Neural cell (in vitro differentiated cells): Measurements from ENCODE around the gene STK10. TPM values are rescaled to one million over a fixed set of nuclear protein-coding genes. Genes with fewer than 3 reads are reported as not detected.

Source experiments
- H2AFZ ChIP-seq: fragments of 200-600, 300-800 bp; sonication (generic), shearing (Covaris generic); 2 replicates; pipeline ENCODE4 v1.6.0; 2014; ENCODE audit warnings: low read depth, mild to moderate bottlenecking, antibody characterized with exemption, low read length, moderate library complexity
- H3F3A ChIP-seq: fragments of 200-600 bp; shearing (Covaris generic); 2 replicates; pipeline ENCODE4 v1.6.1; 2016; ENCODE audit warnings: mild to moderate bottlenecking, moderate library complexity, mixed read lengths, antibody characterized with exemption, low read length; ENCODE audit not compliant: insufficient read depth, poor library complexity, severe bottlenecking
- H3K27ac ChIP-seq: fragments of 200-600, 300-800 bp; sonication (generic), shearing (Covaris generic); 2 replicates; pipeline ENCODE4 v1.5.1; 2014; ENCODE audit warnings: mild to moderate bottlenecking, low read length, moderate library complexity
- H3K27me3 ChIP-seq: fragments of 300-800, 200-600 bp; sonication (generic), shearing (Covaris generic); 2 replicates; pipeline ENCODE4 v1.6.0; 2014; ENCODE audit warnings: mild to moderate bottlenecking, low read depth, low read length, moderate library complexity; ENCODE audit not compliant: insufficient read depth
- H3K36me3 ChIP-seq: fragments of 300-800, 200-600 bp; sonication (generic), shearing (Covaris generic); 2 replicates; pipeline ENCODE4 v1.5.1; 2014; ENCODE audit warnings: mild to moderate bottlenecking, antibody characterized with exemption, low read length, moderate library complexity; ENCODE audit not compliant: insufficient read depth
- H3K4me2 ChIP-seq: fragments of 300-800, 200-600 bp; sonication (generic), shearing (Covaris generic); 2 replicates; pipeline ENCODE4 v1.6.0; 2014; ENCODE audit warnings: mild to moderate bottlenecking, low read length
- H3K4me3 ChIP-seq: fragments of 300-800, 200-600 bp; sonication (generic), shearing (Covaris generic); 2 replicates; pipeline ENCODE4 v1.5.1; 2014; ENCODE audit warnings: mild to moderate bottlenecking, low read length, moderate library complexity
- H3K79me2 ChIP-seq: fragments of 200-600 bp; shearing (Covaris generic); replicated peaks from 2 replicates; pipeline ENCODE4 v1.6.0; 2014; ENCODE audit warnings: mild to moderate bottlenecking, low read length, moderate library complexity; ENCODE audit not compliant: insufficient read depth
- H3K9ac ChIP-seq: fragments of 300-800, 200-600 bp; sonication (generic), shearing (Covaris generic); 2 replicates; pipeline ENCODE4 v1.6.1; 2016; ENCODE audit warnings: mild to moderate bottlenecking, low read length, mixed read lengths
- H3K9me2 ChIP-seq: fragments of 200-600 bp; shearing (Covaris generic); 2 replicates; pipeline ENCODE4 v1.6.1; 2016; ENCODE audit warnings: mild to moderate bottlenecking, low read length, mixed read lengths; ENCODE audit not compliant: insufficient read depth
- H3K9me3 ChIP-seq: fragments of 200-600, 300-800 bp; sonication (generic), shearing (Covaris generic); 2 replicates; pipeline ENCODE4 v1.6.1; 2016; ENCODE audit warnings: mild to moderate bottlenecking, mixed run types, low read length, moderate library complexity, mixed read lengths
- H4K20me1 ChIP-seq: fragments of 200-600 bp; shearing (Covaris generic); 2 replicates; pipeline ENCODE4 v1.6.1; 2016; ENCODE audit warnings: mild to moderate bottlenecking, mixed run types; ENCODE audit not compliant: insufficient read depth
- CTCF ChIP-seq: fragments of 450-650 bp; IDR thresholded peaks from 2 replicates; pipeline ENCODE4 v1.5.1; 2014; ENCODE audit warnings: antibody characterized with exemption, mild to moderate bottlenecking, moderate library complexity; ENCODE audit not compliant: poor library complexity, severe bottlenecking
- EP300 ChIP-seq: fragments of 450-650 bp; conservative IDR thresholded peaks from 2 replicates; pipeline ENCODE4 v1.6.1; 2014; ENCODE audit warnings: antibody characterized with exemption, mild to moderate bottlenecking, moderate library complexity; ENCODE audit not compliant: poor library complexity, severe bottlenecking
- EZH2 ChIP-seq: fragments of 200-600, 300-800 bp; shearing (Covaris generic), sonication (generic); IDR thresholded peaks from 2 replicates; pipeline ENCODE4 v1.6.1; 2014; ENCODE audit warnings: antibody characterized with exemption, low read length, borderline replicate concordance, mild to moderate bottlenecking; ENCODE audit not compliant: insufficient read depth, poor library complexity, severe bottlenecking
- MXI1 ChIP-seq: fragments of 450-650 bp; conservative IDR thresholded peaks from 2 replicates; pipeline ENCODE4 v1.6.1; 2014; ENCODE audit warnings: antibody characterized with exemption, mild to moderate bottlenecking; ENCODE audit not compliant: poor library complexity, severe bottlenecking
- POLR2AphosphoS5 ChIP-seq: IDR thresholded peaks from 2 replicates; pipeline ENCODE4 v1.6.1; 2012
- RAD21 ChIP-seq: fragments of 450-650 bp; conservative IDR thresholded peaks from 2 replicates; pipeline ENCODE4 v1.6.1; 2014; ENCODE audit warnings: antibody characterized with exemption, mild to moderate bottlenecking, moderate library complexity
- SMC3 ChIP-seq: fragments of 450-650 bp; conservative IDR thresholded peaks from 2 replicates; pipeline ENCODE4 v1.6.1; 2014; ENCODE audit warnings: antibody characterized with exemption, mild to moderate bottlenecking, moderate library complexity; ENCODE audit not compliant: poor library complexity
- TAF1 ChIP-seq: IDR thresholded peaks from 2 replicates; pipeline ENCODE4 v1.6.1; 2012; ENCODE audit warnings: low read depth
- polyA plus RNA-seq: library from polyadenylated mRNA; depleted of rRNA; stranded (reverse); fragments of >200 nt; gene quantifications from 2 replicates; pipeline ENCODE4 v1.2.3, GENCODE V29; 2014
- TF ChIP-seq, protein P1 (sequence below): IDR thresholded peaks from 2 replicates; pipeline ENCODE4 v1.6.1; 2012; ENCODE audit warnings: borderline replicate concordance

The STK10 gene
- polyA plus RNA-seq, 1 donor from 2014 or later = 8.2 TPM

- Histone ChIP-seq H3K9me2 (no peaks in the 10 kb centered on the region), H3K27ac (no peak overlapping the region), H3K4me2 (no peak overlapping the region), H3K36me3 (no peaks in the 10 kb centered on the region), H3K9ac (no peak overlapping the region), H2AFZ (no peak overlapping the region), H3K27me3 (no peaks in the 10 kb centered on the region), H3K4me3 (no peak overlapping the region), H3F3A (no peaks in the 10 kb centered on the region), H3K9me3 (no peaks in the 10 kb centered on the region), H3K79me2 (no peaks in the 10 kb centered on the region), H4K20me1 (no peaks in the 10 kb centered on the region)
- TF ChIP-seq CTCF (no peak), EP300 (no peak), MXI1 (no peak), EZH2 (no peak), POLR2AphosphoS5 (no peak)
These were observed 92.4 kb downstream of the STK10 start for GRCh38 chr5:172095368-172096206.

GRCh38 chr5:172093965-172094364 is 94.1 kb downstream of the STK10 start:
- H3K9me2 ChIP-seq = no peaks in the 10 kb centered on the region
- no peak overlapping the region for H3K9ac ChIP-seq
- no peaks in the 10 kb centered on the region for H3K27me3 ChIP-seq
- no peaks in the 10 kb centered on the region for H3K36me3 ChIP-seq
- no peak overlapping the region for H3K27ac ChIP-seq
- H3F3A ChIP-seq = no peaks in the 10 kb centered on the region
- H3K9me3 ChIP-seq = no peaks in the 10 kb centered on the region
- TF ChIP-seq EP300 = no peak
- no peak for TF ChIP-seq POLR2AphosphoS5
- no peak overlapping the region for H3K4me3 ChIP-seq
- H4K20me1 ChIP-seq = no peaks in the 10 kb centered on the region
- H3K4me2 ChIP-seq = no peak overlapping the region
- no peaks in the 10 kb centered on the region for H3K79me2 ChIP-seq
- no peak overlapping the region for H2AFZ ChIP-seq

DNA sequence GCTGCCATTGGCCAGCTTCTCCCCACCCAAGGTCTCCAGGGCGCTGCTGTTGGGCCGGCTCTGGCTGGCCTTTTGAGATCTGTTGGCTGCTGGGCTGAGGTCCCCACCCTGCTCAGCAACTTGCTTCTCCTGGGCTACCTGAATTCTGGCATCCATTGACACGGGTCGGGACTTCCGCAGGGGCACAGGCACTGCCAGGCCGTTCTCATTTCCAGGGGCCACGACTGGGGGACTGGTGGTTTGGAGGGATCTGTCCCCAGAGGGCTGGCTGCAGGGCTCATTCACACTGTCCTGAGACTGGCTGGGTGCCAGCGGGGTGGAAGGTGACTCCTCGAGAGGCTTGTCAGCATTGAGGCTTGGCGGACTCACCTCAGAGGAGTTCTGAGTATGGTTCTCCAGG is 94.5 kb downstream of the STK10 start:
- Histone ChIP-seq H3K79me2 (no peaks in the 10 kb centered on the region), H4K20me1 (no peaks in the 10 kb centered on the region), H3F3A (no peaks in the 10 kb centered on the region), H3K9ac (no peak overlapping the region), H2AFZ (no peak overlapping the region), H3K9me3 (no peaks in the 10 kb centered on the region), H3K27ac (no peak overlapping the region), H3K9me2 (no peaks in the 10 kb centered on the region), H3K36me3 (no peaks in the 10 kb centered on the region), H3K4me3 (no peak overlapping the region), H3K27me3 (no peaks in the 10 kb centered on the region), H3K4me2 (no peak overlapping the region)
- no peak for TF ChIP-seq CTCF
- TF ChIP-seq POLR2AphosphoS5 = no peak
- TF ChIP-seq SMC3 = no peak
- no peak for TF ChIP-seq TAF1
- no peak for TF ChIP-seq EZH2
- TF ChIP-seq MXI1 = no peak
- TF ChIP-seq EP300 = no peak
- TF ChIP-seq RAD21 = no peak
- TF ChIP-seq, protein P1, sequence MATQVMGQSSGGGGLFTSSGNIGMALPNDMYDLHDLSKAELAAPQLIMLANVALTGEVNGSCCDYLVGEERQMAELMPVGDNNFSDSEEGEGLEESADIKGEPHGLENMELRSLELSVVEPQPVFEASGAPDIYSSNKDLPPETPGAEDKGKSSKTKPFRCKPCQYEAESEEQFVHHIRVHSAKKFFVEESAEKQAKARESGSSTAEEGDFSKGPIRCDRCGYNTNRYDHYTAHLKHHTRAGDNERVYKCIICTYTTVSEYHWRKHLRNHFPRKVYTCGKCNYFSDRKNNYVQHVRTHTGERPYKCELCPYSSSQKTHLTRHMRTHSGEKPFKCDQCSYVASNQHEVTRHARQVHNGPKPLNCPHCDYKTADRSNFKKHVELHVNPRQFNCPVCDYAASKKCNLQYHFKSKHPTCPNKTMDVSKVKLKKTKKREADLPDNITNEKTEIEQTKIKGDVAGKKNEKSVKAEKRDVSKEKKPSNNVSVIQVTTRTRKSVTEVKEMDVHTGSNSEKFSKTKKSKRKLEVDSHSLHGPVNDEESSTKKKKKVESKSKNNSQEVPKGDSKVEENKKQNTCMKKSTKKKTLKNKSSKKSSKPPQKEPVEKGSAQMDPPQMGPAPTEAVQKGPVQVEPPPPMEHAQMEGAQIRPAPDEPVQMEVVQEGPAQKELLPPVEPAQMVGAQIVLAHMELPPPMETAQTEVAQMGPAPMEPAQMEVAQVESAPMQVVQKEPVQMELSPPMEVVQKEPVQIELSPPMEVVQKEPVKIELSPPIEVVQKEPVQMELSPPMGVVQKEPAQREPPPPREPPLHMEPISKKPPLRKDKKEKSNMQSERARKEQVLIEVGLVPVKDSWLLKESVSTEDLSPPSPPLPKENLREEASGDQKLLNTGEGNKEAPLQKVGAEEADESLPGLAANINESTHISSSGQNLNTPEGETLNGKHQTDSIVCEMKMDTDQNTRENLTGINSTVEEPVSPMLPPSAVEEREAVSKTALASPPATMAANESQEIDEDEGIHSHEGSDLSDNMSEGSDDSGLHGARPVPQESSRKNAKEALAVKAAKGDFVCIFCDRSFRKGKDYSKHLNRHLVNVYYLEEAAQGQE = no peak
